Left lung (tissue), 10 donors: Measurements from ENCODE around the gene CDV3. TPM values are rescaled to one million over a fixed set of nuclear protein-coding genes. Genes with fewer than 3 reads are reported as not detected.

Experiments used
- ATAC-seq: fragments of 200-7000 bp; cut with Tn5 transposase; one replicate; pipeline ENCODE4 v1.9.1; 2020; ENCODE audit warnings: moderate library complexity
- DNase-seq, 4 donors: peaks; one replicate each; pipeline ENCODE4 v3.0.0-alpha.2; 2013 to 2020
- H3K27ac ChIP-seq, 2 donors: fragments of 200-600 bp; sonication (generic) in 1 of 2; one replicate each; pipeline versions ENCODE4 v1.5.0 to v1.8.0; 2020 to 2021
- H3K27me3 ChIP-seq, 2 donors: fragments of 200-600 bp; sonication (generic) in 1 of 2; one replicate each; pipeline versions ENCODE4 v1.5.0 to v1.8.0; 2020 to 2021
- H3K36me3 ChIP-seq, 2 donors: fragments of 200-600 bp; sonication (generic) in 1 of 2; one replicate each; pipeline versions ENCODE4 v1.5.0 to v1.8.0; 2020 to 2021
- H3K4me1 ChIP-seq, 2 donors: fragments of 200-600 bp; one replicate each; pipeline ENCODE4 v1.8.0; 2021
- H3K4me3 ChIP-seq, 2 donors: fragments of 200-600 bp; sonication (generic) in 1 of 2; one replicate each; pipeline versions ENCODE4 v1.5.0 to v1.8.0; 2020 to 2021; ENCODE audit warnings: mild to moderate bottlenecking in 1 of 2
- H3K9me3 ChIP-seq, 2 donors: fragments of 200-600 bp; sonication (generic) in 1 of 2; one replicate each; pipeline versions ENCODE4 v1.5.0 to v1.8.0; 2020 to 2021
- intact Hi-C, 2 donors: fragments of 100-400 bp; cut with DNase I; formaldehyde crosslinking; loops; one replicate each; pipeline versions ENCODE4 v1.11.2 to v1.14.2; 2022
- polyA plus RNA-seq, 6 donors: library from polyadenylated mRNA; unstranded; fragments of 120-200 nt; gene quantifications; one replicate each; pipeline ENCODE4 v1.2.1, GENCODE V29; 2013; ENCODE audit not compliant: insufficient read length in 6 of 6
- total RNA-seq, 2 donors: library from RNA; stranded (reverse); fragmentation: NEBNext Ultra II Directional; extraction: Animal tissue kit (Norgen Biotek cat#: 25700); gene quantifications; one replicate each; pipeline ENCODE4 v1.2.1, GENCODE V29; 2021
- TF ChIP-seq, protein P1 (sequence below), 2 donors: fragments of 200-600 bp; sonication (generic) in 1 of 2; IDR thresholded peaks; one replicate each; pipeline versions ENCODE4 v1.5.0 to v1.8.0; 2021; ENCODE audit warnings: antibody characterized with exemption in 2 of 2
- donor health status: DM: no; HTN: yes; CAD: no.
- donor health status: DM: no; HTN: no; CAD: no.

CDV3 gene
- total and polyA plus RNA-seq, 8 donors, result 106 to 173 (median 115) TPM

DNA sequence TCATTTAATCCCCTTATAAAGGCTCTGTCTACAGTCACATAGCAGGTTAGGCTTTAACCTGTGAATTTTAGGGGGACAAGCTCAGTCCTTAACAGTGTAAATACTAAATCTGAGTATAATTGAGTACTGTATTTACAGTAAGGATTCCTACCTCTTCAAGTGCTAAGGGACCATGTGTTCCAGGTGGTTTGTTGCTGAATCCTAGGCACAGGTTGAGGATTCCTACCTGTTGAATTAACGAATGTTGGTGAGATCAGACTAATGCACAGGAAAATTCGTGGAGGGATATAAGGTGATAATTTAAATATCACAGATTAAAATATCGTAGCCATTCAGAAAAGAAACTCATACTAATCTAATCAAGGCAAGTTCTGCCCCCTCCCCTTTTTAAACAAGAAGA lies 24.9 kb downstream of the CDV3 start:
- ATAC-seq (no peak), DNase-seq (no peak)
- TF ChIP-seq, protein P1, sequence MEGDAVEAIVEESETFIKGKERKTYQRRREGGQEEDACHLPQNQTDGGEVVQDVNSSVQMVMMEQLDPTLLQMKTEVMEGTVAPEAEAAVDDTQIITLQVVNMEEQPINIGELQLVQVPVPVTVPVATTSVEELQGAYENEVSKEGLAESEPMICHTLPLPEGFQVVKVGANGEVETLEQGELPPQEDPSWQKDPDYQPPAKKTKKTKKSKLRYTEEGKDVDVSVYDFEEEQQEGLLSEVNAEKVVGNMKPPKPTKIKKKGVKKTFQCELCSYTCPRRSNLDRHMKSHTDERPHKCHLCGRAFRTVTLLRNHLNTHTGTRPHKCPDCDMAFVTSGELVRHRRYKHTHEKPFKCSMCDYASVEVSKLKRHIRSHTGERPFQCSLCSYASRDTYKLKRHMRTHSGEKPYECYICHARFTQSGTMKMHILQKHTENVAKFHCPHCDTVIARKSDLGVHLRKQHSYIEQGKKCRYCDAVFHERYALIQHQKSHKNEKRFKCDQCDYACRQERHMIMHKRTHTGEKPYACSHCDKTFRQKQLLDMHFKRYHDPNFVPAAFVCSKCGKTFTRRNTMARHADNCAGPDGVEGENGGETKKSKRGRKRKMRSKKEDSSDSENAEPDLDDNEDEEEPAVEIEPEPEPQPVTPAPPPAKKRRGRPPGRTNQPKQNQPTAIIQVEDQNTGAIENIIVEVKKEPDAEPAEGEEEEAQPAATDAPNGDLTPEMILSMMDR (IDR thresholded peaks at IDR 0.05), result no peak
- intact Hi-C loops, result no loop called here
- Histone ChIP-seq H3K27me3 (no peaks in the 10 kb centered on the region), H3K4me3 (no peak overlapping the region), H3K36me3 (peaks cover 0 to 32% of the 10 kb centered on the region in 2 donors), H3K27ac (no peak overlapping the region), H3K4me1 (no peaks in the 10 kb centered on the region), H3K9me3 (no peaks in the 10 kb centered on the region)

- TF ChIP-seq, protein P1 (IDR thresholded peaks at IDR 0.05), result no peak
- no peak overlapping the region for H3K27ac ChIP-seq
- H3K27me3 ChIP-seq, result no peaks in the 10 kb centered on the region
- DNase-seq (no peak), ATAC-seq (no peak)
- no peak overlapping the region for H3K4me3 ChIP-seq
- intact Hi-C loops, result no loop called here
- peaks cover 0 to 32% of the 10 kb centered on the region in 2 donors for H3K36me3 ChIP-seq
- H3K9me3 ChIP-seq, result no peaks in the 10 kb centered on the region
- H3K4me1 ChIP-seq, result no peaks in the 10 kb centered on the region
Measured at GRCh38 chr3:133599280-133599679, 25.8 kb downstream of the CDV3 start.

- Histone ChIP-seq H3K4me3 (no peak overlapping the region), H3K9me3 (no peaks in the 10 kb centered on the region), H3K36me3 (peaks cover 0 to 36% of the 10 kb centered on the region in 2 donors), H3K27ac (no peak overlapping the region), H3K4me1 (no peaks in the 10 kb centered on the region), H3K27me3 (no peaks in the 10 kb centered on the region)
- ATAC-seq (no peak), DNase-seq (no peak)
- intact Hi-C loops, result no loop called here
- TF ChIP-seq, protein P1 (IDR thresholded peaks at IDR 0.05), result no peak
Measured at GRCh38 chr3:133600572-133601081, 27.1 kb downstream of the CDV3 start.

DNA sequence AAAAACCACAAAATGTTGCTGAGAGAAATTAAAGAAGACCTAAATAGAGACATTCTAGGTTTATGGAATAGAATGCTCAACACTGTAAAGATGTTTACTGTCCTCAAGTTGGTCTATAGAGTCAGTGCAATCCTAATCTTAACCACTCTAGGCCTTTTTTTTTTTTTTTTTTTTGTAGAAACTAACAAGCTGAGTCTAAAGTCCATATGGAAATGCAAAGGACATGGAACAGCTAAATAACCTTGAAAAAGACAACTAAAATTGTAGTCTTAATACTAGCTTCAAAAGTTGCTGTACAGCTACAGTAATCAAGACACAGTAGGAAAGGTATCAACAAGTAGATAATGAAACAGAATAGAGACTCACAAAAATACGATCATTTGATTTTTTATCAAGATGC lies 32.9 kb downstream of the CDV3 start:
- H3K9me3 ChIP-seq, result no peaks in the 10 kb centered on the region
- TF ChIP-seq, protein P1 (IDR thresholded peaks at IDR 0.05), result no peak
- H3K4me3 ChIP-seq, result no peak overlapping the region
- intact Hi-C loops, result no loop called here
- H3K36me3 ChIP-seq, result peaks cover 0 to 66% of the 10 kb centered on the region in 2 donors
- DNase-seq (no peak), ATAC-seq (no peak)
- H3K27ac ChIP-seq, result no peak overlapping the region
- no peaks in the 10 kb centered on the region for H3K27me3 ChIP-seq
- H3K4me1 ChIP-seq, result no peaks in the 10 kb centered on the region

DNA sequence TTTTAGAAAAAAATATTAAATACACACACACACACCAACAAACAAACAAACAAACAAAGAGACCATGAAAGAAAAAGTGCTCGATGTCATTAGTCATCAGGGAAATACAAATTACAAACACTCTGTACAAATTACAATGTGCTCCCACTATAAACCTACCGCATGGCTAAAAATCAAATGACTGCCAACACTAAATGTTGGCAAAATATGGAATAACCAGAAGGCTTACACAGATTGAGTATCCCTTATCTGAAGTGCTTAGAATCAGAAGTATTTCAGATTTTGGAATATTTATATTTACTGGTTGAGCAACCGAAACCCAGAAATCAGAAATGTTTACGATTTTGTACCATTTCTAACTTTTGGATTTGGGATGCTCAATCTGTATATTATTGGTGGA lies 33.4 kb downstream of the CDV3 start:
- intact Hi-C loops, result no loop called here
- Histone ChIP-seq H3K36me3 (peaks cover 0 to 69% of the 10 kb centered on the region in 2 donors), H3K9me3 (no peaks in the 10 kb centered on the region), H3K27ac (no peak overlapping the region), H3K27me3 (no peaks in the 10 kb centered on the region), H3K4me1 (no peaks in the 10 kb centered on the region), H3K4me3 (no peak overlapping the region)
- DNase-seq (no peak), ATAC-seq (no peak)
- TF ChIP-seq, protein P1 (IDR thresholded peaks at IDR 0.05), result no peak
